SK-N-MC (cell line): Measurements from ENCODE around the gene SAPCD2.

ENCODE experiments used
- DNase-seq: peaks from one replicate; pipeline ENCODE4 v3.0.0-alpha.2; 2011; ENCODE audit warnings: low read depth, low spot score
- H3K27ac ChIP-seq: fragments of 200-600 bp; sonication (generic); 2 replicates; pipeline ENCODE4 v1.5.1; 2016; ENCODE audit warnings: mixed run types
- H3K36me3 ChIP-seq: fragments of 200-600 bp; sonication (generic); 2 replicates; pipeline ENCODE4 v1.6.1; 2017; ENCODE audit warnings: antibody characterized with exemption, low read length, mixed read lengths; ENCODE audit not compliant: insufficient read depth
- H3K4me3 ChIP-seq: fragments of 200-600 bp; sonication (generic); 2 replicates; pipeline ENCODE4 v1.5.1; 2016
- H3K9ac ChIP-seq: fragments of 200-600 bp; sonication (generic); 2 replicates; pipeline ENCODE4 v1.8.0; 2017; ENCODE audit warnings: mixed run types, mixed read lengths; ENCODE audit not compliant: insufficient read length
- H3K9me3 ChIP-seq: fragments of 200-600 bp; sonication (generic); 2 replicates; pipeline ENCODE4 v1.6.1; 2017; ENCODE audit warnings: low read depth, mild to moderate bottlenecking, antibody characterized with exemption, low read length, moderate library complexity, mixed read lengths
- EZH2 ChIP-seq: fragments of 200-600 bp; sonication (generic); IDR thresholded peaks from one replicate; pipeline ENCODE4 v1.6.1; 2017; ENCODE audit warnings: antibody characterized with exemption
- FOXP2 ChIP-seq: optimal IDR thresholded peaks from 2 replicates; pipeline ENCODE3; 2011; ENCODE audit warnings: mild to moderate bottlenecking, moderate library complexity; ENCODE audit not compliant: insufficient read depth; ENCODE audit errors: extremely low read length, control extremely low read depth
- POLR2AphosphoS5 ChIP-seq: IDR thresholded peaks from 2 replicates; pipeline ENCODE4 v1.6.1; 2012; ENCODE audit warnings: mild to moderate bottlenecking, low read depth, low read length, borderline replicate concordance

SAPCD2 gene

GRCh38 chr9:137085920-137086530, 15.7 kb upstream of the SAPCD2 start:
- Histone ChIP-seq H3K9ac (peak overlapping the region; percentile 95), H3K27ac (peak overlapping the region; percentile 85), H3K4me3 (peak overlapping the region; percentile 91), H3K9me3 (no peaks in the 10 kb centered on the region), H3K36me3 (peaks cover 9% of the 10 kb centered on the region)
- no peak for DNase-seq
- TF ChIP-seq POLR2AphosphoS5: no peak
- no peak for TF ChIP-seq EZH2
- TF ChIP-seq FOXP2: no peak

GRCh38 chr9:137084526-137084925, 14.2 kb upstream of the SAPCD2 start:
- TF ChIP-seq POLR2AphosphoS5: no peak
- TF ChIP-seq FOXP2: no peak
- no peak for TF ChIP-seq EZH2
- H3K9me3 ChIP-seq: no peaks in the 10 kb centered on the region
- H3K4me3 ChIP-seq: no peak overlapping the region
- peaks cover 12% of the 10 kb centered on the region for H3K36me3 ChIP-seq
- DNase-seq: no peak
- no peak overlapping the region for H3K27ac ChIP-seq
- no peak overlapping the region for H3K9ac ChIP-seq

GRCh38 chr9:137083394-137084004, 13.1 kb upstream of the SAPCD2 start:
- Histone ChIP-seq H3K9me3 (no peaks in the 10 kb centered on the region), H3K36me3 (peaks cover 16% of the 10 kb centered on the region), H3K27ac (peak overlapping the region; percentile 67), H3K4me3 (no peak overlapping the region), H3K9ac (no peak overlapping the region)
- TF ChIP-seq POLR2AphosphoS5: no peak
- DNase-seq: no peak

GRCh38 chr9:137082925-137083290, 12.6 kb upstream of the SAPCD2 start:
- TF ChIP-seq POLR2AphosphoS5: no peak
- no peak for TF ChIP-seq FOXP2
- TF ChIP-seq EZH2: no peak
- peaks cover 11% of the 10 kb centered on the region for H3K36me3 ChIP-seq
- H3K27ac ChIP-seq: no peak overlapping the region
- H3K9me3 ChIP-seq: no peaks in the 10 kb centered on the region
- no peak for DNase-seq
- H3K9ac ChIP-seq: no peak overlapping the region
- H3K4me3 ChIP-seq: no peak overlapping the region

- Histone ChIP-seq H3K27ac (no peak overlapping the region), H3K4me3 (no peak overlapping the region), H3K9me3 (no peaks in the 10 kb centered on the region), H3K9ac (no peak overlapping the region), H3K36me3 (peaks cover 11% of the 10 kb centered on the region; the same call in 1 of the 2 replicates)
- TF ChIP-seq EZH2 (no peak), FOXP2 (no peak)
- DNase-seq: no peak
Measured at GRCh38 chr9:137082222-137082924, 12.0 kb upstream of the SAPCD2 start.

- Histone ChIP-seq H3K4me3 (no peak overlapping the region), H3K36me3 (peaks cover 11% of the 10 kb centered on the region; the same call in 1 of the 2 replicates), H3K9me3 (no peaks in the 10 kb centered on the region), H3K27ac (no peak overlapping the region), H3K9ac (no peak overlapping the region)
- no peak for DNase-seq
- TF ChIP-seq FOXP2 (no peak), POLR2AphosphoS5 (no peak), EZH2 (no peak)
Measured at GRCh38 chr9:137080260-137081122, 10.1 kb upstream of the SAPCD2 start.

- H3K9ac ChIP-seq: no peak overlapping the region
- no peaks in the 10 kb centered on the region for H3K9me3 ChIP-seq
- TF ChIP-seq POLR2AphosphoS5 (no peak), FOXP2 (no peak), EZH2 (no peak)
- DNase-seq: no peak
- H3K27ac ChIP-seq: no peak overlapping the region
- H3K4me3 ChIP-seq: no peak overlapping the region
- peaks cover 11% of the 10 kb centered on the region; the same call in 1 of the 2 replicates for H3K36me3 ChIP-seq
Measured at GRCh38 chr9:137079401-137079787, 9.0 kb upstream of the SAPCD2 start.

- no peak overlapping the region for H3K27ac ChIP-seq
- no peak for TF ChIP-seq EZH2
- no peak for TF ChIP-seq FOXP2
- no peak for TF ChIP-seq POLR2AphosphoS5
- no peak for DNase-seq
- H3K9me3 ChIP-seq: no peaks in the 10 kb centered on the region
- H3K4me3 ChIP-seq: no peak overlapping the region
- peaks cover 11% of the 10 kb centered on the region; the same call in 1 of the 2 replicates for H3K36me3 ChIP-seq
- H3K9ac ChIP-seq: no peak overlapping the region
Measured at GRCh38 chr9:137078701-137079400, 8.5 kb upstream of the SAPCD2 start.
